GM23338 (cell line): ENCODE measurements around the gene DCAF11. TPM values are rescaled to one million over a fixed set of nuclear protein-coding genes. Genes with fewer than 3 reads are reported as not detected.

ENCODE experiments used
- ATAC-seq: fragments of 200-7000 bp; cut with Tn5 transposase; 3 replicates; pipeline ENCODE4 v1.9.1; 2020
- DNase-seq: peaks from one replicate; pipeline ENCODE4 v3.0.0-alpha.2; 2015; ENCODE audit warnings: low spot score
- H2AFZ ChIP-seq: fragments of 200-600 bp; sonication (generic); 2 replicates; pipeline ENCODE4 v1.8.0; 2016; ENCODE audit warnings: antibody characterized with exemption, mild to moderate bottlenecking, moderate library complexity
- H3F3A ChIP-seq: fragments of 200-600 bp; sonication (generic); replicated peaks from 2 replicates; pipeline ENCODE4 v1.8.0; 2017; ENCODE audit warnings: antibody characterized with exemption, mixed run types, low read depth
- H3K27ac ChIP-seq: fragments of 200-600 bp; sonication (generic); 2 replicates; pipeline ENCODE4 v1.6.1; 2016; ENCODE audit warnings: low read depth
- H3K27me3 ChIP-seq: fragments of 200-600 bp; sonication (generic); 2 replicates; pipeline ENCODE4 v1.8.0; 2016; ENCODE audit warnings: mild to moderate bottlenecking, mixed run types, moderate library complexity; ENCODE audit not compliant: insufficient read depth
- H3K36me3 ChIP-seq: fragments of 200-600 bp; sonication (generic); 2 replicates; pipeline ENCODE4 v1.8.0; 2016; ENCODE audit warnings: mild to moderate bottlenecking; ENCODE audit not compliant: insufficient read depth
- H3K4me1 ChIP-seq: fragments of 200-600 bp; sonication (generic); 2 replicates; pipeline ENCODE4 v1.8.0; 2016; ENCODE audit warnings: mild to moderate bottlenecking, moderate library complexity; ENCODE audit not compliant: insufficient read depth
- H3K4me2 ChIP-seq: fragments of 200-600 bp; sonication (generic); 2 replicates; pipeline ENCODE4 v1.7.1; 2017; ENCODE audit warnings: mixed run types
- H3K4me3 ChIP-seq: fragments of 200-600 bp; sonication (generic); 2 replicates; pipeline ENCODE4 v1.6.1; 2016; ENCODE audit warnings: mixed run types
- H3K79me2 ChIP-seq: fragments of 200-600 bp; sonication (generic); replicated peaks from 2 replicates; pipeline ENCODE4 v1.8.0; 2017; ENCODE audit warnings: mild to moderate bottlenecking; ENCODE audit not compliant: insufficient read depth
- H3K9me2 ChIP-seq: fragments of 200-600 bp; sonication (generic); 2 replicates; pipeline ENCODE4 v1.8.0; 2017; ENCODE audit not compliant: insufficient read depth
- H4K20me1 ChIP-seq: fragments of 200-600 bp; sonication (generic); replicated peaks from 2 replicates; pipeline ENCODE4 v1.8.0; 2017; ENCODE audit warnings: mild to moderate bottlenecking; ENCODE audit not compliant: insufficient read depth
- H3K27ac Mint-ChIP-seq: 2 replicates; pipeline ENCODE4 v1.8.0; 2020; ENCODE audit warnings: inconsistent platforms, mild to moderate bottlenecking, moderate library complexity, mixed read lengths
- H3K27me3 Mint-ChIP-seq: 3 replicates; pipeline ENCODE4 v1.8.0; 2022; ENCODE audit warnings: low read depth, mild to moderate bottlenecking, moderate library complexity, mixed read lengths, inconsistent platforms; ENCODE audit not compliant: insufficient read depth, poor library complexity
- H3K36me3 Mint-ChIP-seq: 3 replicates; pipeline ENCODE4 v1.8.0; 2021; ENCODE audit warnings: low read depth, mild to moderate bottlenecking, inconsistent platforms, moderate library complexity, mixed read lengths
- H3K4me1 Mint-ChIP-seq: 3 replicates; pipeline ENCODE4 v1.8.0; 2020; ENCODE audit warnings: mild to moderate bottlenecking, inconsistent platforms, mixed read lengths
- H3K4me3 Mint-ChIP-seq: 3 replicates; pipeline ENCODE4 v1.8.0; 2021; ENCODE audit warnings: moderate library complexity, mild to moderate bottlenecking, inconsistent platforms, mixed read lengths
- H3K9me3 Mint-ChIP-seq: 3 replicates; pipeline ENCODE4 v1.8.0; 2020; ENCODE audit warnings: moderate library complexity, mild to moderate bottlenecking, inconsistent platforms, mixed read lengths
- ETS1 ChIP-seq: IDR thresholded peaks from 2 replicates; pipeline ENCODE4 v1.6.1; 2016; ENCODE audit warnings: antibody characterized with exemption
- JUNB ChIP-seq: IDR thresholded peaks from one replicate; pipeline ENCODE4 v1.6.1; 2016; ENCODE audit warnings: antibody characterized with exemption; ENCODE audit not compliant: unreplicated experiment
- POLR2AphosphoS5 ChIP-seq: IDR thresholded peaks from 2 replicates; pipeline ENCODE4 v1.6.1; 2016; ENCODE audit warnings: antibody characterized with exemption, low read depth
- ZNF462 ChIP-seq: fragments of 250-450 bp; sonication (Bioruptor Pico); IDR thresholded peaks from 2 replicates; pipeline ENCODE4 v1.5.0; 2020; ENCODE audit warnings: mild to moderate bottlenecking, moderate library complexity
- polyA plus RNA-seq: library from polyadenylated mRNA; unstranded; fragments of >200 nt; fragmentation: Nextera tagmentation; extraction: Ambion mirVana; gene quantifications from 2 replicates; pipeline ENCODE4 v1.2.1, GENCODE V29; 2016
- total RNA-seq: library from RNA; depleted of rRNA; stranded (reverse); fragments of >200 nt; shearing (Covaris generic); gene quantifications from 2 replicates; pipeline ENCODE4 v1.2.3, GENCODE V29; 2014

The DCAF11 gene
- total and polyA plus RNA-seq, 2 experiments from 2014 or later, result 18.6 to 93.2 TPM

- H3K4me2 ChIP-seq, result peak within 1 kb of the TSS; percentile 100
- H3K9me3 Mint-ChIP-seq, result no peaks in the 10 kb centered on the region
- peak within 1 kb of the TSS; percentile 43; the same call in 1 of the 2 replicates for H3K27ac ChIP-seq
- ATAC-seq, result peak; percentile 92
- peaks cover 4% of the 10 kb centered on the region; the same call in 1 of the 3 replicates for H3K4me1 Mint-ChIP-seq
- peak within 1 kb of the TSS; percentile 87 for H3K4me3 Mint-ChIP-seq
- no peaks in the 10 kb centered on the region for H3K79me2 ChIP-seq
- H3K27me3 Mint-ChIP-seq, result peaks cover 19% of the 10 kb centered on the region
- no peaks in the 10 kb centered on the region for H3K27me3 ChIP-seq
- H4K20me1 ChIP-seq, result no peaks in the 10 kb centered on the region; the same call in 1 of the 2 replicates
- H3K9me2 ChIP-seq, result no peaks in the 10 kb centered on the region
- TF ChIP-seq POLR2AphosphoS5, result peak; percentile 49; the same call in 1 of the 2 replicates
- TF ChIP-seq JUNB, result no peak
- peak; percentile 10; the same call in 1 of the 2 replicates for TF ChIP-seq ETS1
- no peak for TF ChIP-seq ZNF462 (CRISPR knock-in tag)
- peaks cover 7% of the 10 kb centered on the region; the same call in 1 of the 2 replicates for H3F3A ChIP-seq
- H3K36me3 ChIP-seq, result no peaks in the 10 kb centered on the region
- DNase-seq, result peak; percentile 100
- peak within 1 kb of the TSS; percentile 99 for H2AFZ ChIP-seq
- H3K36me3 Mint-ChIP-seq, result peaks cover 11% of the 10 kb centered on the region; the same call in 2 of the 3 replicates
- H3K27ac Mint-ChIP-seq, result peak within 1 kb of the TSS; percentile 82
- H3K4me3 ChIP-seq, result peak within 1 kb of the TSS; percentile 81
- 0 out of 2 replicates have a peak, but pooled peaks cover 3% of the 10 kb centered on the region for H3K4me1 ChIP-seq
Measured at GRCh38 chr14:24171422-24172260, 57.1 kb downstream of the DCAF11 start, which contains the start of gene REC8. Gene REC8 (plus strand): TSS chr14:24172080. CDS start chr14:24172553, 473 bp downstream.
